Fibroblast of pulmonary artery (primary cell): Measurements from ENCODE around the gene ELMO1.

ENCODE experiments used
- DNase-seq: peaks from one replicate; pipeline ENCODE4 v3.0.0-alpha.2; 2010; ENCODE audit warnings: low read depth
- H3K4me3 ChIP-seq: replicated peaks from 2 replicates; pipeline ENCODE4 v1.5.1; 2011; ENCODE audit warnings: low read depth, mild to moderate bottlenecking, control low read depth, low read length, moderate library complexity
- TF ChIP-seq, protein P1 (sequence below): IDR thresholded peaks from 2 replicates; pipeline ENCODE4 v1.5.1; 2011; ENCODE audit warnings: mild to moderate bottlenecking, control low read depth, low read length, inconsistent platforms; ENCODE audit errors: missing control alignments

Gene ELMO1

DNA sequence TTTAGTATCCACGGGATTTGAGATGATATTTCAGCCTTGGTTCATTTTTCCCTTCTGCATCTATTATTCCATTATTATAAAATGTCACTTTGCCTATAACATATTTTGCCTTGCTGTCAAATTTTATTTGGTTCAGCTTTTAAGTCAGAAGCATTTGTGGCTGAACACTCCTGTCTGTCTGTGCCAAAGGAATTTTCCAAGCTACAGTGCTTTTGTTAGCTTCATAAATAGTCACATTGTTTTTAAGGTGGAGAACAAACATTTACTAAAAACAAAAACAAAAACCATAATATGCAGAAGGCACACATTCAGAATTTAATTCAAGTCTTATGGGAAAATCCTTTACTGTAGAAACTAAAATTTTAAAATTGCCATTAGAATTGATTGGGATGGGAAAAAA, 33.8 kb upstream of the ELMO1 start:
- H3K4me3 ChIP-seq = no peak overlapping the region
- TF ChIP-seq, protein P1, sequence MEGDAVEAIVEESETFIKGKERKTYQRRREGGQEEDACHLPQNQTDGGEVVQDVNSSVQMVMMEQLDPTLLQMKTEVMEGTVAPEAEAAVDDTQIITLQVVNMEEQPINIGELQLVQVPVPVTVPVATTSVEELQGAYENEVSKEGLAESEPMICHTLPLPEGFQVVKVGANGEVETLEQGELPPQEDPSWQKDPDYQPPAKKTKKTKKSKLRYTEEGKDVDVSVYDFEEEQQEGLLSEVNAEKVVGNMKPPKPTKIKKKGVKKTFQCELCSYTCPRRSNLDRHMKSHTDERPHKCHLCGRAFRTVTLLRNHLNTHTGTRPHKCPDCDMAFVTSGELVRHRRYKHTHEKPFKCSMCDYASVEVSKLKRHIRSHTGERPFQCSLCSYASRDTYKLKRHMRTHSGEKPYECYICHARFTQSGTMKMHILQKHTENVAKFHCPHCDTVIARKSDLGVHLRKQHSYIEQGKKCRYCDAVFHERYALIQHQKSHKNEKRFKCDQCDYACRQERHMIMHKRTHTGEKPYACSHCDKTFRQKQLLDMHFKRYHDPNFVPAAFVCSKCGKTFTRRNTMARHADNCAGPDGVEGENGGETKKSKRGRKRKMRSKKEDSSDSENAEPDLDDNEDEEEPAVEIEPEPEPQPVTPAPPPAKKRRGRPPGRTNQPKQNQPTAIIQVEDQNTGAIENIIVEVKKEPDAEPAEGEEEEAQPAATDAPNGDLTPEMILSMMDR = no peak
- no peak for DNase-seq

DNA sequence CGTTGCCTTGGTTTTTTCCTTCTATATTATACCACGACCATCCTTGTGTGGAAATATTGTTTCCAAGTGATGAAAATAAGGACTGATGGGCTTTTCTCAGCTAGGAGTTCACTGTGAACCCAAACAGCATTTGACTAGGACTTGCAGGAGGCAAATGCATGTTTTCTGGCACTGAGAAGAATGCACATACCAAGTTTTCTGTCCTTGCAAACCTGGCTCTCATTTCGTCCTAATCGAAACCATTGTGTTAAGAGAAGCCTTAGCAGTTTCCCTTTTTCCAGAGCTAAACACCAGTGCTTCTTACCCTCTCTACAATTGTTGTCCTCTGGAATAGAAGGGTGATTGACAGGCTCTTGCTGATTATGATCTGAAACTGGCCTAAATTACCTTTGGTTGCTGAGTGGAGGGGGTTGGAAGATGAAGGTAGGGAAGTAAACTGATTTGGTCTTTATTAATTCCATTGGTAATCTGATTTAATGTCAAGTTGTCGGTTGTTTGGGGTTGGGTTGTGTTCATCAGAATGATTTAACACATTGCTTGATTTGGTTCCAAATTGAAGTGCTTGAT, 33.1 kb upstream of the ELMO1 start:
- DNase-seq = no peak
- TF ChIP-seq, protein P1 = no peak
- no peak overlapping the region for H3K4me3 ChIP-seq

DNA sequence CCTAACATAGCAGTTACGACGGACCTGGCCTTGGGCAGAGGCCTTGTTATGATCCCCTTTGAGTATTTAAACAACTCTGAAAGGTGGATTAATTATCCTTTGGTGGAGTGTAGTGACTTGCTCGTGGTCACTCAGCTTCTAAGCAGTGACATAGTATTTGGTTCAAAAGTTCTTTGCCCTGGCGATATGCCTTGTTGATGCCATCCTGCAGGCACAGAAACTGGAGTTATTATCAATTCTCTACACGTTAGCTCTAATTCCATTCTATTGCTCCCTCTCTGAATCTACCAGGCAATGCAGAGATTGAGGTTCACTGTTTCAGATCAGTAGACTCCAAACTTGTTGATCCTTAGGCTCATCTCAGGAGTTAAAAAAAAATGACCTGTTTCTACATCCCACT, 32.5 kb upstream of the ELMO1 start:
- H3K4me3 ChIP-seq = no peak overlapping the region
- TF ChIP-seq, protein P1 = no peak
- no peak for DNase-seq

DNA sequence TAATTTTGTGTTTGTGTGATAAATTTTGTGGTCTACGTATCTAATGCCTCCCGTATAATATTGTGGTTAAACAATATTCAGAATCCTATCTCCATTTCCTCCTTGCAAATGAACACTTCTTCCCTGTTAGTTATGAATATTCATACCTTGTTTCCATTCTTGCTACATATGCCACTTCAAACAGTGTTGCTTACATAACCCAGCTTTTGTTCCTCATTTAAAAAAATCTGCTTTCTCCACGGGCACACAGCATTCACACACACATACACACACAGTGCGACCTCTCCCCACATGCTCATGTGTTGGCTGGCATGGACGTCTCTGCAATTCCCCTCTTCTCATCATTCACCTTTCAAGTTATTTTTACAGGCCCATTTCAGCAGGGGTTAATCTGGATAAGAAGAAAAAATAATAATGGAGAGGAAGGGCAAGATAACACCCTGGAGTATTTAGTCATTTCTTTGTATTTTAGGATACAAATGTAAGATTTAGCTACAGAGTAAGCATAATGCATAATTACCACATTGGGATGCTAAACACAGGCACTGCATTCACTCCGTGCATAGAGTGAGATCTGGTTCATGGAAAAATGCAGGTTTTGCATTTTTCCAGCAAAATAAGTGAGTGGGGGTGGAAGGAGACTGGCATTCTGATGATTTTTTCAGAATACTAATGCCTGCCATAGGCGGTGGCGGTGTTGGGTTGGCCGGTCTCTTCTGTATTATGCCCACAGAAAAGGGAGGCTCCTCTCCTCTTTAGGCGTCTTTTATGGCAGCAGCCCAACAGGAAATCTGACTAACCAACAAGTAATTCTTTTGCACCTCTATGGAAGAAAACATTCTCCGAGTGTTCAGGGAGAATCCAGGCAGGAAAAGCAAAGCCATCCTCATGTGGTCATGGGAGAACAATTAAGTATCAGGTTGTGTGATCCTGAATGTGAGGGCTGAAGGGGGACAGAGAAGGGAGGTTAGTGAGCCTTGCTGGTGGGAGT, 31.7 kb upstream of the ELMO1 start:
- peak; percentile 1 for DNase-seq
- TF ChIP-seq, protein P1 = no peak
- H3K4me3 ChIP-seq = no peak overlapping the region

DNA sequence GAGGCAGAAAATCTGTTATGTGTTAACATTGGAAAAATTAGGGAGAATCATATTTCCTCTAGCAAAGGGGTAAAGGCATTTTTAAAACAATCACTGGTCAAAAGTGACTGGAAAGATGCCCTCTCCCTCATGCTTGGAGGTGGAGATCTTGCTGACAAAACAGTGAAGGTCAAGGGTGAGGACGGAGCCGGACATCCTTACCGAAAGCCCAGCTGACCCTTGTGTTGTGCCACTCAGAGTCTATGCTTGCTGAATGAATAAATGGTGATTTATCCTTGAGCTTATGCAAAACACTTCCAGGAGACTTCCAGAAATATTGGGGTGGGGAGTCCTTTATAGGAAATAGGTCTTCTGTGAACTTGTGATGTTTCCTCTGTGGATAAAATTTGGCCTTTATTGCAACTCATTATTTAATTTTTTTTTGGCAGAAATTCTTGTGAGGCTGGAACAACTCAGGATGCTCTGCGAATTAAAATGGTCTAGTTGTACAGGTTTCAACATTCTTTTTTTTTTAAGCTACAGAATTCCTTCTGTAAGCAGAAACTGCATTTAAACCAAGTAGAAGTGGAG, 28.3 kb upstream of the ELMO1 start:
- H3K4me3 ChIP-seq = no peak overlapping the region
- TF ChIP-seq, protein P1 = no peak
- no peak for DNase-seq

DNA sequence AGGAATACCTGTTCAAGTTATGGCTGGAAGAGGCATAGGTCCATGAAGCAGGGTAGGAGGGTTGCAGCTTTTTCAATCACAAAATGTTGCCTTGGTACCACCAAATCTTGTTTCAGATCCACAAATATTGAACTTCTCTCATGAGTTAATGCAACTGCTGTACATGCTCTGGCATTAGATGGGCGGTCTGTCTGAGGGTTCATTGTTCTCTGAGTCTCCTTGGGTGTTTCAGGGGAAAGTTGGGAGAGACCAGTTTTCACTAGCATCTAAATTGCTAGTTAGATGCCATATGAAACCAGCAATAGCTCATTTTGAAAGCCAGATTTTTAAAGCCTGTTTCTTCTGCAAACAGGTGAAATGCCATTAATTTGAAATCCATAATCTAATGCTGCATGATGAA, 27.8 kb upstream of the ELMO1 start:
- DNase-seq = no peak
- TF ChIP-seq, protein P1 = no peak
- no peak overlapping the region for H3K4me3 ChIP-seq
